ENCODE data around the gene PGA3.
"Not testable (repeated sequence)": the region's sequence is repeated elsewhere in the genome, so short reads cannot be mapped to it uniquely, and the experiment has no call there.

PGA3 gene

GRCh38 chr11:61163021-61163420 is 40.3 kb upstream of the PGA3 start:
- Histone ChIP-seq H3K27ac (ENCODE audit: low read depth, low read length) (no peak overlapping the region), H3K4me3 (ENCODE audit: insufficient read depth, low read length, poor library complexity, severe bottlenecking) (no peak overlapping the region), H3K9ac (ENCODE audit: low read length) (no peak overlapping the region), H3F3A (ENCODE audit: insufficient read depth) (peaks cover 11% of the 10 kb centered on the region; the same call in 1 of the 2 replicates), H4K20me1 (ENCODE audit: low read depth, low read length) (no peaks in the 10 kb centered on the region), H3K79me2 (ENCODE audit: insufficient read depth, low read length) (peaks cover 7% of the 10 kb centered on the region; the same call in 1 of the 2 replicates), H3K9me2 (replicated peaks; ENCODE audit: insufficient read depth, low read length) (no peaks in the 10 kb centered on the region), H3K27me3 (ENCODE audit: low read length) (no peaks in the 10 kb centered on the region), H3K9me3 (ENCODE audit: insufficient read depth, low read length) (no peaks in the 10 kb centered on the region), H3K36me3 (ENCODE audit: low read length) (no peaks in the 10 kb centered on the region), H2AFZ (ENCODE audit: low read depth, low read length, severe bottlenecking) (no peak overlapping the region), H3K4me2 (ENCODE audit: low read depth, low read length, poor library complexity, severe bottlenecking) (no peak overlapping the region)
- no peak for TF ChIP-seq CTCF (IDR thresholded peaks at IDR 0.05; ENCODE audit: insufficient read depth, low read length, poor library complexity, severe bottlenecking)

- H3K9ac ChIP-seq (ENCODE audit: low read length): no peak overlapping the region
- no peak overlapping the region for H2AFZ ChIP-seq (ENCODE audit: low read depth, low read length, severe bottlenecking)
- peaks cover 11% of the 10 kb centered on the region; the same call in 1 of the 2 replicates for H3F3A ChIP-seq (ENCODE audit: insufficient read depth)
- no peaks in the 10 kb centered on the region for H3K27me3 ChIP-seq (ENCODE audit: low read length)
- no peak for TF ChIP-seq EZH2phosphoT487 (conservative IDR thresholded peaks at IDR 0.05; ENCODE audit: low read length)
- TF ChIP-seq CTCF (IDR thresholded peaks at IDR 0.05; ENCODE audit: insufficient read depth, low read length, poor library complexity, severe bottlenecking): no peak
- no peak overlapping the region for H3K4me2 ChIP-seq (ENCODE audit: low read depth, low read length, poor library complexity, severe bottlenecking)
- no peaks in the 10 kb centered on the region for H3K36me3 ChIP-seq (ENCODE audit: low read length)
- peaks cover 7% of the 10 kb centered on the region; the same call in 1 of the 2 replicates for H3K79me2 ChIP-seq (ENCODE audit: insufficient read depth, low read length)
- H3K9me3 ChIP-seq (ENCODE audit: insufficient read depth, low read length): no peaks in the 10 kb centered on the region
- H3K27ac ChIP-seq (ENCODE audit: low read depth, low read length): no peak overlapping the region
- H4K20me1 ChIP-seq (ENCODE audit: low read depth, low read length): no peaks in the 10 kb centered on the region
- H3K4me3 ChIP-seq (ENCODE audit: insufficient read depth, low read length, poor library complexity, severe bottlenecking): no peak overlapping the region
- no peaks in the 10 kb centered on the region for H3K9me2 ChIP-seq (replicated peaks; ENCODE audit: insufficient read depth, low read length)
These were observed 39.4 kb upstream of the PGA3 start for GRCh38 chr11:61163714-61164605.

- H3F3A ChIP-seq (ENCODE audit: insufficient read depth): peaks cover 11% of the 10 kb centered on the region; the same call in 1 of the 2 replicates
- H3K9ac ChIP-seq (ENCODE audit: low read length): no peak overlapping the region
- no peak overlapping the region for H3K4me3 ChIP-seq (ENCODE audit: insufficient read depth, low read length, poor library complexity, severe bottlenecking)
- peaks cover 7% of the 10 kb centered on the region; the same call in 1 of the 2 replicates for H3K79me2 ChIP-seq (ENCODE audit: insufficient read depth, low read length)
- no peak overlapping the region for H2AFZ ChIP-seq (ENCODE audit: low read depth, low read length, severe bottlenecking)
- TF ChIP-seq CTCF (IDR thresholded peaks at IDR 0.05; ENCODE audit: insufficient read depth, low read length, poor library complexity, severe bottlenecking) (no peak), EZH2phosphoT487 (conservative IDR thresholded peaks at IDR 0.05; ENCODE audit: low read length) (no peak)
- H4K20me1 ChIP-seq (ENCODE audit: low read depth, low read length): no peaks in the 10 kb centered on the region
- no peaks in the 10 kb centered on the region for H3K36me3 ChIP-seq (ENCODE audit: low read length)
- H3K27ac ChIP-seq (ENCODE audit: low read depth, low read length): no peak overlapping the region
- no peak overlapping the region for H3K4me2 ChIP-seq (ENCODE audit: low read depth, low read length, poor library complexity, severe bottlenecking)
- H3K9me3 ChIP-seq (ENCODE audit: insufficient read depth, low read length): no peaks in the 10 kb centered on the region
- no peaks in the 10 kb centered on the region for H3K27me3 ChIP-seq (ENCODE audit: low read length)
- no peaks in the 10 kb centered on the region for H3K9me2 ChIP-seq (replicated peaks; ENCODE audit: insufficient read depth, low read length)
These were observed 38.5 kb upstream of the PGA3 start for GRCh38 chr11:61164606-61165424.

- not testable (repeated sequence) for H3K27me3 ChIP-seq (ENCODE audit: low read length); H3K27ac ChIP-seq (ENCODE audit: low read depth, low read length); H3K36me3 ChIP-seq (ENCODE audit: low read length); H3K9me2 ChIP-seq (replicated peaks; ENCODE audit: insufficient read depth, low read length); H3K4me3 ChIP-seq (ENCODE audit: insufficient read depth, low read length, poor library complexity, severe bottlenecking); H3K9me3 ChIP-seq (ENCODE audit: insufficient read depth, low read length); H3K79me2 ChIP-seq (ENCODE audit: insufficient read depth, low read length); H3K9ac ChIP-seq (ENCODE audit: low read length); H4K20me1 ChIP-seq (ENCODE audit: low read depth, low read length); H3K4me2 ChIP-seq (ENCODE audit: low read depth, low read length, poor library complexity, severe bottlenecking); H3F3A ChIP-seq (ENCODE audit: insufficient read depth); H2AFZ ChIP-seq (ENCODE audit: low read depth, low read length, severe bottlenecking)
These were observed 37.5 kb upstream of the PGA3 start for GRCh38 chr11:61165785-61166184.

GRCh38 chr11:61166331-61166730 is 37.0 kb upstream of the PGA3 start:
- H3K36me3 ChIP-seq (ENCODE audit: low read length); H3K27me3 ChIP-seq (ENCODE audit: low read length); H3K4me3 ChIP-seq (ENCODE audit: insufficient read depth, low read length, poor library complexity, severe bottlenecking); H3K79me2 ChIP-seq (ENCODE audit: insufficient read depth, low read length); H3K9me2 ChIP-seq (replicated peaks; ENCODE audit: insufficient read depth, low read length); H3K27ac ChIP-seq (ENCODE audit: low read depth, low read length); H2AFZ ChIP-seq (ENCODE audit: low read depth, low read length, severe bottlenecking); H3K4me2 ChIP-seq (ENCODE audit: low read depth, low read length, poor library complexity, severe bottlenecking); H3K9ac ChIP-seq (ENCODE audit: low read length); H3K9me3 ChIP-seq (ENCODE audit: insufficient read depth, low read length); H4K20me1 ChIP-seq (ENCODE audit: low read depth, low read length); H3F3A ChIP-seq (ENCODE audit: insufficient read depth): not testable (repeated sequence)
